NCI-H2171 treated with DMSO at 0.1 percent for 48 hours (cell line): ENCODE measurements around the gene IL1R1.

Experiments
- DNase-seq: peaks from one replicate; lab custom pipeline; 2025; lab: John Stamatoyannopoulos, UW

The IL1R1 gene

DNA sequence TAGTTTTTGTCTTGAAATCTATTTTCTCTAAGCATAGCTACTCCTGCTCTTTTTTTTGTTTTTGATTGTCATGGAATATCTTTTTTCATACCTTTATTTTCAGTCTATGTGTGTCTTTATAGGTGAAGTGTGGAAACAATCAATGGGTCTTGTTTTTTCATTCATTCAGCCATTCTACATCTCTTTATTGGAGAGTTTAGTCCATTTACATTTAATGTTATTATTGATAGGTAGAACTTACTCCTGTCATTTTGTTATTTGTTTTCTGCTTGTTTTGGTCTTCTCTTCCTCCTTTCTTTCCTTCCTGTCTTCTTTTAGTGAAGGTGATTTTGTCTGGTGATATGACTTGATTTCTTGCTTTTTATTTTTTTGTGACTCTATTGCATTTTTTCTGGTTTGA lies 62.1 kb downstream of the IL1R1 start:
- DNase-seq: no peak

DNA sequence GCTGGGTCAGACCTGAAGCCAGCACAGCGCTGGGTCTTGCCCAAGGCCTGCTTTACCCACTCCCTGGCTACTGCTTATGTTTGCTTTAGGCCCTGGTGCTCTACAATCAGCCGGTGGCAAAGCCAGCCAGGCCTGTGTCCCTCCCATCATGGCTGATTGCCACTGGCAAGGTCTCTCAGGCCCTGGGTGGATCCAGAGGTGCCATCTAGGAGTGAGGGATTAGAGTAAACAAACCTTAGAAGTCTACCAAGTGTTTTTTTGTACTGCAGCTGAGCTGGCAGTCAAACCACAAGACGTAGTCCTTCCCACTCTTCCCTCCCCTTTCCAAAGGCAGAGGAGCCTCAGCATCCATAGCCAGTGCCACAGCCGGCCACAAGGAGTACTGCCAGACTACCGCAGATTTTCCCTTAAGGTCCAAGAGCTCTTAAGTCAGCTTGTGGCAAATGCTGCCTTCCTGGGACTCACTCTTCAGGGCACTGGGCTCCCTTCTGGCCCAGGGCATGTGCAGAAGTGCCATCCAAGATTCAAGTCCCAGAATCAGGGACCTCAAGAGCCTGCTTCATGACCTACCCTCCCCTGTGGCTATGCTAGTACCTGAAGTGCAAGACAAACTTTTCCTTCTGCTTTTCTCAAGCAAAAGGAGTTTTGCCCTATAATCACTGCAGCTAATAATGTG lies 64.3 kb downstream of the IL1R1 start:
- DNase-seq: no peak

DNA sequence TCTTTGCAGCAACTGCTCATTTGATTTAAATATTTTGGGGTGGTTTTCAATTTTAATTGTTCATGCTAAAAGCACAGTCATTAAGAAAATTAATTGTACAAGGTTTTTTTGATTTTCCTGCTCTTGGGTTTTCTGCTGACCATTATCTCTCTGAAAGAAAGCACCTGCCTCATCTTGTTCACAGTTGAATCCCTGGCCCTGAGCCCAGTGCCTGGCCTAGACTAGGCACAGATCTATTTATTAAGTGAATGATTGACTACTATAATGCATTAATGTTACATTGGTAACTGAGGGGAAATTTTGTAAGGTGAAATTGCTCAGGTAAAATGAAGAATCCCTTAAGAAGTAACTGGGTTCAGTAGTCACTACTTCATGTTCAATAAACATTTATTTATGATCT lies 66.2 kb downstream of the IL1R1 start:
- DNase-seq: no peak

DNA sequence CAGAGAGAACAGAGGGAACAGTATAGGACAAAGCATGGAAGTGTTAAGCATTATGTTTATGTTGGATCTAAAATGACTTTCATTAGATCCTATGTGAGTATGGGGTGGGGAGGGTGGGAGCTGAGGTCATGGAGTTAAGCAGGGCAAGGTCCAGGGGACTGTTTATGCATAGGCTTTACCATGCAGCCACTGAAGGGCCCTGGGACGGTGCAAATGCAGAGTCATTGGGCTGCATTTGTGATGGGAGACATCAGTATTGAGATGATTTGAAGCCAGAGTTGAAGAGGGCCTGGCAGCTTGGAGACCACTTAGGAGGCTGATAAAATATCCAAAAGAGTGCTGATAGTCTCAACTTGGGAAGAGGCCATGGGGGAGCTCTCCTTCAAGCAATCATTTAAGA lies 66.9 kb downstream of the IL1R1 start:
- no peak for DNase-seq

DNA sequence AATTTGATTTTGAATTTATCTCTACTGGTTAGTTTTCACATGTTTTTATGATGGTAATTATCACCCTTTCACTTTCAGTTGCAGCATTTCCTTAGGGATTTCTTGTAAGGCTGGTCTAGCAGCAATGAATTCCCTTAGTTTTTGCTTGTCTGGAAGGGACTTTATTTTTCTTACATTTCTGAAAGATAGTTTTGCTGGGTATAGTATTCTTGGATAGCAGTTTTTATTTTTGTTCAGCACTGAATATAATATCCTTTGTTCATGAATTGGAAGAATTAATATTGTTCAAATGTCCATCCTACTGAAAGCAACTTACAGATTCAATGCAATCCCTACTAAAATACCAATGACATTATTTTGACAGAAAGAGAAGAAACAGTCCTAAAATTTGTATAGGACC lies 74.5 kb downstream of the IL1R1 start:
- DNase-seq: no peak

DNA sequence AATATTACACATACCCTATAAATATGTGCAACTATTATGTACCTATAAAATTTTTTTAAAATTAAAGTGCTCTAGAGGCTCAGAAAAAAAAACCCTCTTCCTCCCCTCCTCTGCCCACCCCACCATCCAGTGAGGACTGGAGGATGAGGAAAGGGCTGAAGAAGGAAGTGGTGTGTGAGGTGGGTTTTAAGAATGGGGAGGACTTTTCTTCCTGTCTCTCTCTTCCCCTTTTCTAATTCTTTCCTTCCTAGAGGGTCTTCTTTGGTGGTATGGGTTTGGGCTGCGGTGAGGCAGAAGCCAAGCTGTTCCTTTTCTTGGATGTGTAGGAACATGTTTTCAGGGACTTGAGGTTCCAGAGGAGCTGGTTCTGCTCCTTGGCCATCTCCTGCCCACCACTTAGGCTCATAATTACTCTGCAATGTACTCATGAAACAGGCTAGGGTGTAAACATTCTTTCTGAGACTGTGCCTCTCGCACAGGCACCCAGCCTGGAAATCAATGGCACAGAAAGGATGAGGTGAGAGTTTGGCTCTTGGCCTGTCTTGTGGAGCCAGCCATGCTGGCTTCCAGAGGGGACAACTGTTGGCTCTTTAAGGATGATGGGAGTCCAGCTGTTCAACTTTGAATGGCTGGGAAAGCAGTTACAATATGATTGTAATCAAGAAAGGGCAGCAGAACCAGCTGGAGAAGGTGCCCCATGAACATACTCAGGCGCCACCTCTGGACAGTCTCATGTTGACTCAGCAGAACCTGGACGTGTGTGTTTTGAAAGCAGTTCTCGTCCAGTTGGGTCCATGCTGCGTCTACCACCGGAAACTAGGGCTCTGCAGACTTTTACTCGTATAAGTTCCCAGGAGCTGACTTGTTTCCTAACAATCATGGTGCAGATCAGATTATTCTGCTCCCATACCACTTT lies 82.5 kb downstream of the IL1R1 start:
- no peak for DNase-seq

DNA sequence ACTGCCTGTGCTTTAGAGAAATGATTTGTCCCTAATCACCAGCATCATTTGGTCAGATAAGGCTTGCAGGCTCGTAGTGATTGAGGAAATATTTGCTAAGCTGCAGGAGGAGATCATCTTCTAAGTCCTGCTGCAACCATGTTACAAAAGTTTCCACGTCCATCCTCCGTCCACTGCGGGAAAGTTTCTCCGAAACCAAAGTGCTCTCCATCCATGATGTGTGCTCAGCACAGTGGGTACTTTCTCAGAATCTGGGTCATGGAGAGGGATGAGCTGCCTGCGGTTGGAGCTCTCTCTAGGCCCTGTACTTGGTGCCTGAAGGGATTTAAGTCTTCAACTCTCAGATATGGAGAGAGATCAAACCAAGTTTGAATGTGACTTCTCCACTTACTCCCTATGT lies 83.6 kb downstream of the IL1R1 start:
- no peak for DNase-seq

DNA sequence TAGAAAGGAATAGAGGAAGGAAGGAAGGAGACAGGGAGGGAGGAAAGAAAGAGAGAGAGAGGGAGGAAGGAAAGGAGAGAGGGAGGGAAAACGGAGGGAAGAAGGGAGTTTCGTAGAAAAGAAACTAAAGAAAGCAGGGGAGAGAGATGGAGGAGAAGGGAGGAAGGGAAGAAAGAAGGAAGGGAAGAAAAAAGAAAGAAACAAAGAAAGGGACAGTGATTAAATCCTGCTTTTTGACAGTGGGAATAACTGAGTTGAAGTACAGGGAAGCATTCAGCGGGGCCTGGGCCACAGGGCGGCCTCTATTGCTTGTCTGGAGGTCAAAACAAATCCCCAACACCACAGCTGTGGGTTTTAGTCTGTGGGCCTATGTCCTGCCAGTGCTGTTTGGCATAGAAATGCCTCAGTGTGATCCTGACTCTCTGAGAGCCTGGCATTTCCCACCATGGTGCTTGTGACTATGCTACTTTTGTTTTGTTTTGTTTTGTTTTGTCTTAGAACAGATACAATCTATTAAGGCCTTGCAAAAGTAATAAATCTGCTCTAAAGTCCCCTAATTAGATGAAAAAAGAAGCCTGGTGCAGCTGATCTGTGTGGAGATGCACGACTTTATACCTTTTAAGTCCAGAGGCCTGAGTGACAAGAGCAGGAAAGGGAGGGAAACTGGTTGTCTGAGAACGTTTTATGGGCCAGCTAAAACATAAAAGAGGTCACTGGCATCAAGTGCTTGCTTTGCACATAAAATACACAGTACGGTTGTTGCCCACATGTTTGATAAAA lies 84.3 kb downstream of the IL1R1 start:
- DNase-seq: no peak

DNA sequence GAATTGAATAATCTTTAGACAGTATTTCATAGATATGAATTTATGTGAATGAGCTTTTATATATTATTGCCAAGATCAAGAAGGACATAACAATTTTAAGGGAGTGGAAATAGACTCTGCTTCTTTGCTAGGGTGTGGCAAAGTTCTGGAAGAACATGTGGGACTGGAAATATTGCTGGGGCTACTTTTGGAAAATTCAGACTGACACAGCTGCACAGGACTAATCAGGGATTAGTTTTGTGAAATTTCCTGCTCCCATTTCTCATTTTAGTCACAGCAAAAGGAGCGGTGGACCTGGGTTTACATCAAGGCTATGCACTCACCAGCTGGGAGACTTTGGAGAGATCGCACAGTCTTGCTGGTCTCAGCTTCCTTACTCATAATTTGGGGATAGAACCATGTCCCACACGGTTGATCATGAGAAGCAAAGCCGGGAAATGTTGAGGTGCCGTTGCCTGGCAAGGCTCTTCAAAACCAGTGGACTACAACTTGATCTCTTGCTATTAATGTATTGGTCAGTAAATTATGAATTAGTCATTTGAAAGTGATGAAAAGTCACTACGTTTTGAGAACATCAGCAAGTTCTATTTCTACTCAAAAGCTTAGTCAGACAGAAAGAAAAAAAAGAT lies 86.7 kb downstream of the IL1R1 start:
- no peak for DNase-seq
